Measurements from ENCODE around the gene ADGRD1.

Gene ADGRD1

GRCh38 chr12:131189781-131190180 is 236.1 kb downstream of the ADGRD1 start:
- H3K9me3 Mint-ChIP-seq: peaks cover 15% of the 10 kb centered on the region
- H3K4me1 Mint-ChIP-seq: no peaks in the 10 kb centered on the region
- H3K36me3 Mint-ChIP-seq (ENCODE audit: low read depth): no peaks in the 10 kb centered on the region
- H3K27ac Mint-ChIP-seq: no peak overlapping the region
- TF ChIP-seq CTCF (IDR thresholded peaks at IDR 0.05): no peak
- no peak for DNase-seq
- H3K27me3 Mint-ChIP-seq (ENCODE audit: low read depth, poor library complexity): peaks cover 44% of the 10 kb centered on the region
- H3K4me3 Mint-ChIP-seq: no peak overlapping the region

GRCh38 chr12:131190965-131191364 is 237.3 kb downstream of the ADGRD1 start:
- H3K36me3 Mint-ChIP-seq (ENCODE audit: low read depth): no peaks in the 10 kb centered on the region
- no peak for TF ChIP-seq CTCF (IDR thresholded peaks at IDR 0.05)
- H3K9me3 Mint-ChIP-seq: peaks cover 7% of the 10 kb centered on the region
- H3K4me1 Mint-ChIP-seq: no peaks in the 10 kb centered on the region
- no peak overlapping the region for H3K4me3 Mint-ChIP-seq
- peaks cover 45% of the 10 kb centered on the region for H3K27me3 Mint-ChIP-seq (ENCODE audit: low read depth, poor library complexity)
- H3K27ac Mint-ChIP-seq: no peak overlapping the region
- DNase-seq: no peak

Data from nephron progenitor cell (in vitro differentiated cells).